GM12872 (cell line): ENCODE measurements around the gene IP6K3.

Experiments used
- TF ChIP-seq, protein P1 (sequence below): IDR thresholded peaks from 3 replicates; pipeline ENCODE4 v1.5.1; 2011; ENCODE audit warnings: low read depth, mild to moderate bottlenecking, low read length, moderate library complexity; ENCODE audit not compliant: insufficient read depth

IP6K3 gene

DNA sequence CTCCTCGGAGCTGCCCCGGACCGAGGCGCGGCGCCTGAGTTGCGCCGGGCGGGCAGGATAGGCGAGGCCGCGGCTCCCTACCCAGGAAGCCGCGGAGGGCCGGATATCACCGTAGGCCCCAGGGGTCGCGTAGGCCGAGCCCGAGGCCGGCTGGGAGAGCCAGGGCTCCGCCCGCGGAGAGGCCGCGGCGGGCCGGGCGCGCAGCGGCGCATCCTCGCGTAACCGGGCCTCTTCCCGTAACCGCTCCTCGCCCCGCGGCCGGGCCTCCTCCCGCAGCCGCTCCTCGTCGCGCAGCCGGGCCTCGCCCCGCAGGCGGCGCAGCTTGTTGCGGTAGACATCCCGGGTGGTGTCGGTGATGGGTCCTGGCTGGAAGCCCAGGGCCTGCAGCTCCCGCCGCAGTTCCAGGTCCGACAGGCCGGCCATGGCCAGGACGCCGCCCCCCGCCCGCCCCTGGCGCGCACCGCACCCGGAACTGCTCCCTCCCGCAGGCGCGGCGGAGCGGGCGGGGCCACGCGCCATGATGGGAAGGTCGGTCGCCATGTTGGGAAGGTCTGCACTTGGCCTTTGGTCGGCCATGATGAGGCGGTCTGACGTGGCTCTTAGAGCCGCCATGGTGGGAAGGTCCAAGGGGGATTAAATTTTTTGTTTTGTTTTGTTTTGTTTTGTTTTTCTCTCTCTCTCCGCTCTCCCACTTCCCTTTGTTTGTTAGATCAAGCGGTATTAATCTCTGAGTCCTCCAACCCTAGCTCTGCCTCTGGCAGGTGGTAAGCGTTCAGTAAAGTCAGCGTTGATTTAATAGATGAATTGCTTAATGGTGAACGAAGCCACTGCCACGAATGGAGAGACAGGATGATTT lies 42.2 kb upstream of the IP6K3 start, which contains the start of gene LEMD2:
TSS of gene LEMD2 (minus strand) at position 437 of the 856 bp plus-strand sequence. CDS start at position 423, 14 bp downstream.
- TF ChIP-seq, protein P1, sequence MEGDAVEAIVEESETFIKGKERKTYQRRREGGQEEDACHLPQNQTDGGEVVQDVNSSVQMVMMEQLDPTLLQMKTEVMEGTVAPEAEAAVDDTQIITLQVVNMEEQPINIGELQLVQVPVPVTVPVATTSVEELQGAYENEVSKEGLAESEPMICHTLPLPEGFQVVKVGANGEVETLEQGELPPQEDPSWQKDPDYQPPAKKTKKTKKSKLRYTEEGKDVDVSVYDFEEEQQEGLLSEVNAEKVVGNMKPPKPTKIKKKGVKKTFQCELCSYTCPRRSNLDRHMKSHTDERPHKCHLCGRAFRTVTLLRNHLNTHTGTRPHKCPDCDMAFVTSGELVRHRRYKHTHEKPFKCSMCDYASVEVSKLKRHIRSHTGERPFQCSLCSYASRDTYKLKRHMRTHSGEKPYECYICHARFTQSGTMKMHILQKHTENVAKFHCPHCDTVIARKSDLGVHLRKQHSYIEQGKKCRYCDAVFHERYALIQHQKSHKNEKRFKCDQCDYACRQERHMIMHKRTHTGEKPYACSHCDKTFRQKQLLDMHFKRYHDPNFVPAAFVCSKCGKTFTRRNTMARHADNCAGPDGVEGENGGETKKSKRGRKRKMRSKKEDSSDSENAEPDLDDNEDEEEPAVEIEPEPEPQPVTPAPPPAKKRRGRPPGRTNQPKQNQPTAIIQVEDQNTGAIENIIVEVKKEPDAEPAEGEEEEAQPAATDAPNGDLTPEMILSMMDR, result no peak

DNA sequence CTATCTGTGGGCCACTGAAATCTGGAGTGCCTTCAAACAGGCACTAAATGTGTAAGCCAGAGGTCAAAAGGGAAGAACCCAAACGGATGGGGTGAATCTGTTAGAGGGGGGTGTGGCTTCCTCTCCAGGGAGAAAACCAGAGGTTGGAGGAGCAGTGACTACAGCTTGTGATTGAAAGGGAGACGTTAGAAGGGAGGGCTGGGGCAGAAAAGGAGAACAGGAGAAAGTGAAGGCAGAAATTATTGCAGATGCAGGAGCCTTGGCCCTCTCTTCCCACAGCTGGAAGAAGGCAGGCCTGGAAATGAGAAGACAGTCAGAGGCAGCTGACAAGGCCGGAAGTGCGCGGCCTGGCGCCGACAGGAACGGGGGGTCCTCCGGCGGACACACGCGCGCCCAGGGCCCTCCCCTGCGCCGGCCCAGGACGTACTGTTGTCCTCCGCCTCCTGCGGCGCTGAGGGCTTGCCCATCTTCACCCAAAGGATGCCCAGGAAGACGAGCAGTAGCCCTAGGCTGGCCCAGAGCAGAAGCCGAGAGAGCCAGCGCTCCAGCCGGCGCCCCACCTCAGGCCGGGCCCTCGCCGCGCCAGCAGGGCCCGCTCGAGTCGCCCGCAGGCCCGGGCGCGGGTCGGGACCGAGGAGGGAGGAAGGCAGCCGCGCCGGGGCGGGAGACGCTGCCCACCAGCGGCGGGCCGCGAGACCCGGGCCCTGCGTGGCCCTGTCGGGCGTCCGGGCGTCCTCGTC lies 41.4 kb upstream of the IP6K3 start:
- TF ChIP-seq, protein P1, result no peak

DNA sequence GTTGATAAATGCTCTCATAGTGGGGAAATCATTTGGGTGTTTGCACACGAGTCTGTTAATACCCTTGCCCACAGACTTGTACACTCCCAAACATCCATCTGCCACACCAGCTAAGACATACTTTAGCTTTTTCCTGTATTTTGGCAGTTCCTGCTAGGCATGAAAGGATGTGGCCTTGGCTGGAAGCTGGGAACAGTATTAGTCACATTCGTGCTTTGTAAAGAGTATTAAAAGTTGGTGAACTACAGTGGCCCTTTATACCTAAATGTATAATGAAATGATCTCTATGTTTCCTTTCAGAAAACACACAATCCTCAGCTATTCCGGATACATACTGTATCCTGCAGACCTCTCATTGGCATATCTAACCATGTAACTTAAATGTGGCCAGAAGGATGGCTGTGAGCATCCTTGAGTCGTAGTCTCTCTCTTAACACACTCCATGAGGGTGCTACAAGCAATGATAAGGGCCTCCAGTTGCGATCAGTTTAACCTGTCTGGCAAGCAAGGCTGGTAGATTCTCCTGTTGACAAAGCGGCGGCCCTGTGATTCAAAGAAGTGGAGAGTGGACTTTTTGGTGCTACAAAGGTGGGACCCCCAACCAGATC lies 40.7 kb upstream of the IP6K3 start:
- TF ChIP-seq, protein P1, result no peak

DNA sequence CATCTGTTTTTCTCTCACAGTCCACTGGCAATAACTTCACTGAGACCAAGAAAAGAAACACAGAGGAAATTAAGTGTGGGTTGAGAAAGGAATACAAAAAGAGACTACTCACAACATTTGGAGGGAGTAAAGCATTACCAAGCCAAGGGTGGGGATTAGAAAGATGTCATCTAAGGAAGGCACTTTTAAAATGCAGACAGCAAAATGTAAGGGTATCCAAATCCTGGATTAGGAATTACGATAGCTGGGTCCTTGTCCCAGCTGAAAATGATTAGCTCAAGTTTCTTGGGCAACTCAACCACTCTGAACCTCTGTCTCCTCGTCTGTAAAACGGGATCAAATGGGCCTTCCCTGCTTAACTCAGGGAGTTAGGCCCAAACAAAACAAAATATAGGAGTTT lies 40.0 kb upstream of the IP6K3 start:
- TF ChIP-seq, protein P1, result no peak

DNA sequence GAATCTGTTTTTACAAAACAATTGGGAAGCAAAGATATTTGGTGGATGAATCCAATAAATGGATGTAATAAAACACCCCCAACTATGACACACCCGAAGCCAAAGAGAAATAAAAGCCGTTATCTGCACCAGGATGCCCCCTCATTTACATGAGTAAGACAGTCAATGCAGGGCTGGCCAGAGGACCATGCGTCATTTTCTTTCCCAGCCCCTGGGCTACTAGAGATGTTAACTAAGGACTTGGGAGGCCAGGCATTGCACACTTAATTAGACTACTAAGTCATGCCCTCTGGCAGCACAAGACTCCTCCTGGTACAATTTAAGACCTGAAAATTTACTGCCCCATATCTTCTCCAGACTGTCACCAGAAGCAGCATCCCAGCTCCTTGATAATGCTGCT lies 39.1 kb upstream of the IP6K3 start:
- TF ChIP-seq, protein P1, result no peak

DNA sequence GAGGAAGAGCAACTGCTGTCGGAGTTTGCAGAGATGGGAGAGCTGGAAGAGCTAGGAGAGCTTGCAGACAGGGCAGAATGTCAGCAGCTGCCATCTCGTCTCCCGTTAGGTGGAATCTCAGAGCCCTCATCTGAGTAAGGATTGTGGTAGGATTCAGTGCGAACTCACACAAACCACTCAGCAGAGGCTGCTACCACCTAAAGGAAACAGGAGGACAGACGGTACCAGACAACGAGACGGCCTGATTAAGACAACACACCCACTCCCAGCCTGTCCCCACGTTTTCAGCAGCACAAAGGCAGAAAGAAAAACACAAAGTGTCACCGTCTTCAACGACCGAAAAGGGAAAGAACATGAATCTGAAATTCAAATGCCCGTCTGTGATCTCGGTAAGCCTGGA lies 38.1 kb upstream of the IP6K3 start:
- TF ChIP-seq, protein P1, result no peak

DNA sequence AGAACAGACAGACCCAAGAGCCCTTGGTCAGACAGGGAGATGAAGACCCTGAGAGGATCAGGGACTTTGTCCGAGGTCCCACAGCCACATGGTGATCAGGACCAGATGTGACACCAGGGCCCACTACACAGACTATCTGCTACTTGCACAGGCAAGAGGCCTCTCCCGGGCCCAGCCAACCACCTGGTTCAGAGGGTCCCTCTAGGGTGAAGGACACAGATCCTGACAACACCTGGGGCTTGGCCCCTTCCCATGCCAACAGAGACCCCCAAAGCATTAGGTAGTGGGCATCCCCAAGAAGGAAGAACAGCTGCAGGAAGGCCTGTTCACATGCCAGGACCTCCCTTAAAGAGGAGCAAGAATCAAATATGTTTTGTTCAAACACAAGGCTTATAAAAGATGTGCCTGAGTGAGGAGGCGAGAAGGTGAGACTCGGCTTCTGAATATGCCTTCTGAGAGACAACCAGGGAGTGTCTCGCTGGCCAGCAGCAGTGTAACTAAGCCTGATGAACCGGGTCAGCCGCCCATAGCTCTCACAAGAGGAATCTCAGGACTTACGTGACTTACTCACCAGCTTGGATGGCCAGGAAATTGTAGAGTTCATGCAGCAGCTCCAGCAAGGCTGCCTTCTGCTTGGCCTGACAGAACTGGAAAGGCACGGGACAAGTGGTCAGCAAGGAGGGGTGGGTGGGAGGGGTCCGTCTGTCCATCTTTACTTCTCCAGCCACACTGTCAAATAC lies 37.2 kb upstream of the IP6K3 start:
- TF ChIP-seq, protein P1, result no peak
